AG08396 (cell line): Measurements from ENCODE around the gene NUPR1.
"Not testable (repeated sequence)": the region's sequence is repeated elsewhere in the genome, so short reads cannot be mapped to it uniquely, and the experiment has no call there.

Experiments used
- DNase-seq: peaks from one replicate; pipeline ENCODE4 v3.0.0; 2012; ENCODE audit warnings: low spot score, mixed read lengths

Gene NUPR1

GRCh38 chr16:28527100-28527785 lies 11.5 kb downstream of the NUPR1 start:
- not testable (repeated sequence) for DNase-seq

DNA sequence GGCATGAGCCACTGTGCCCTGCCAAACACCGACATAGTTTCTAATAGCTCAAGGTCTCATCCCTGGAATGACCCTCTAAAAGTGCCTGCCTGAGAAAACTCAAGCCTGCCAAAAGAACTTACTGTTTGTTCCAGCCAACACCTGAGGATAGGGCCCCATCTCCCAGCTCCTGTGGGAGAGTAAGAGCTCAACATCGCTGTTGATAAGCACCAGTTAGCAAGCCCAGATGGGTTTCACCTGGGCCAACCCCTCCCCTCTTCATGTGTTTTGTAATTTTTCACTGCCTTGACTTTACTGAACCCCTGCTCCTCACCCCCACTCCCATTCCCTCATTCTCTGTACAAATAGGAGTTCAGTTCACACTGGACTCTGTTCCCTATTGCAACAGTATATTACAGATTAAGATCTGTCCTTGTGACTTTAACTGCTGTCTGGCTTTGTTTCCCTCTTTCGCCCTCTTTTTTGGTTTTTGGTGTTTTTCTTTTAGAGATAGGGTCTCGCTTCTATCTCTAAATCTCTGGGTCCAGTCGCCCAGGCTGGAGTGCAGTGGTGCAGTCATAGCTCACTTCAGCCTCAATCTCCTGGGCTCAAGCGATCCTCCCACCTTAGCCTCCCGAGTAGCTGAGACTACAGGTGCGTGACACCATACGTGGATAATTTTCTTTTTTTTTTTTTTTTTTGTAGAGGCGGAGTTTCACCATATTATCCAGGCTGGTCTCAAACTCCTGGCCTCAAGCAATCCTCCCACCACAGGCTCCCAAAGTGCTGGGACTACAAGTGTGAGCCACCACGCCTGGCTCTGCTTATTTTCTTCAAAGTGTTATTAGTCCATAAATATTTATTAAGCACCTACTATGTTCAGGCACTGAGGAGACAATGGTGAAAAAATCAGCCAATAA lies 12.3 kb downstream of the NUPR1 start:
- DNase-seq = no peak

- no peak for DNase-seq
Observed at GRCh38 chr16:28524681-28525171, 14.0 kb downstream of the NUPR1 start.

- no peak for DNase-seq
Observed at GRCh38 chr16:28522792-28523191, 16.0 kb downstream of the NUPR1 start.

DNA sequence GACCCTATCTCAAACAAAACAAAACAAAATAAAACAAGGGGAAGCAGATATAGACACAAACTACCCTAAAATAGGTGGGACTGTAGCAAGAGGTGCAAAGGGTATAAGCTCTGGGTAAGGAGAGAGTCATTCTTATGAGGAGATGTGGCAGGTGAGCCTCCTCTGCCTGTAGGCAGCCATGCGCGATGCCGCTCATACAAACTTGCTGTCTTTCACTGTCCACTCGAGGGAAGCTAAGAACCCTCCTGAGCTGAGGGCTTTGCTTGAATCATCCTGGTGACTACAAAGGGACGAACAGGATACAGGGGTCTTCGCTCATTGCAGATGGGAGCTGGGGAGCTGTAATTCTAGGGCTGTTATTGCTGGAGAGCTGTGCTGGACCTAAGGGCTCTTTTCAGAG lies 17.3 kb downstream of the NUPR1 start:
- DNase-seq = no peak

DNA sequence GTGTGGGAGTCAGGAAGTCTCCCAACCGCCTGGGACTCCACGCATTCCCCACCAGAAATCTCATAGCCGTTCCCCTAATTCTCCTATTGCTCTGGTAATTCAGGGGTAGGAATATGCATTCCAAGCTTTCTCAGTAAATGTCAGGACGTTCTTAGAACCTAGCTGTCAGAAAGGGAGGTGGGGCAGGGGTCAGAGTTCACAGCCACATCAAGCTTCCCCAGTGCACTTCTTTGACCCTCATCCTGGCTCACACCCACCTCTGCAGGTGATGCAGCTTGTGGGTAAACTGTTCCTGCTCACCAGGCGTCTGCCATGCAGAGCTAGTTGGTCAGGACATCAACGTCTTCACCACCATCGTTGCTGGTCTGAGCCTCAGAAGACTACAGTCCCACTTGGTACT lies 18.1 kb downstream of the NUPR1 start:
- no peak for DNase-seq

DNA sequence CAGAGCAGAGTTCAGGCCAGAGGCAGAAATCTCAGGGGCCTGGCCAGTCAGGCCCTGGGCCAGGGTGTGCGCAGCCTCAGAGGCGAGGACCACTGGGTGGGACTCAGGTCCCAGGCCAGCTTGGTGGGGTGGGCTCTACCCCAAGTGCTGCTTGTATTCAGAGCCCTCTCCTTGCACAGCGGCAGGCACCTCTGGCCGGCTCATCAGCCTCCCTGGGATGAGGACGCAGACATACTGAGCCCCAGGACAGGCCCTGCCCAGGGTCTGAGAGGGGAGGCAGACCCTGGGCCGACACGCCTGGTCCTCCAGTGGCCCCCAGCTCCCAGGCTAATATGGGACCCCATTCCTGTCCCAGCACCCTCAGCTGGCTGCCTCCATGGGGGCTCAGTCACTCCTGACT lies 24.5 kb downstream of the NUPR1 start:
- DNase-seq = no peak

GRCh38 chr16:28513484-28514181 lies 25.1 kb downstream of the NUPR1 start:
- DNase-seq = no peak

DNA sequence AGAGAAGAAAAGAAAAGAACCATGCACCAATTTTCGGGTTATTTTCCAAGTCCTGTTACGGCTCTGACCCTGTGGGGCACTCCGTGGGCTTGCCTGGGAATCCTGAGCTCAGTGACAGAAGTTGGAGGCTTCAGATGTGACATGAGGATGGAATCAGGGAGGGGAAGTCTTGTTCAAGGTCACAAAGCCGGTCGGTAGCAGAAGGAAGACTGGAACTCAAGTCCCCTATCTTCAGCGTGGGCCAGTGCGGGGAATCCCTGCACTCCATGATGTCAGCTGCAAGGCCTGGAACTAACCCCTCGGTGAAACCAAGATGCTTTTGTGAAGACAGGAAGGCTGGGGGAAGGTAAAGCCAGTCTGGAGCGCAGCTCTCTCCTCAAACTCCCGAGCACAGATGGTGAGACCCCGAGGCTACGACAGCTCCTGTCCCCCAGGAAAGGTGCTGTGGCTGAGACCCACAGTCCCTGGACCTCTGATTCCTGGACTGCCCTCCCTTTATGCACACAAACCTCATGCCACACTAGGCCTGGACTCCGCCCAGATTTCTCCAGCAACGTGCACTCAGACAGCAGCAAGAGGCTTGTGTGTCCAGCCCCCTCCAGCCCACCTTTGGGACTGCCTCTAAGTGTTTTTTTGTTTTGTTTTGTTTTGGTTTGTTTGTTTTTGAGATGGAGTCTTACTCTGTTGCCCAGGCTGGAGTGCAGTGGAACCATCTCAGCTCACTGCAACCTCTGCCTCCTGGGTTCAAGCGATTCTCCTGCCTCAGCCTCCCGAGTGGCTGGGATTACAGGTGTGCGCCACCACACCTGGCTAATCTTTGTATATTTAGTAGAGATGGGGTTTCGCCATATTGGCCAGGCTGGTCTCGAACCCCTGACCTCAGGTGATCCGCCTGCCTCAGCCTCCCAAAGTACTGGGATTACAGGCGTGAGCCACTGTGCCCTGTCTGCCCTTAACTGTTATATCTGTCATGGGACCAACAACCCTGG lies 26.7 kb downstream of the NUPR1 start:
- DNase-seq = no peak

GRCh38 chr16:28511031-28511430 lies 27.7 kb downstream of the NUPR1 start:
- no peak for DNase-seq

GRCh38 chr16:28505489-28506137 lies 33.2 kb downstream of the NUPR1 start:
- DNase-seq = no peak

DNA sequence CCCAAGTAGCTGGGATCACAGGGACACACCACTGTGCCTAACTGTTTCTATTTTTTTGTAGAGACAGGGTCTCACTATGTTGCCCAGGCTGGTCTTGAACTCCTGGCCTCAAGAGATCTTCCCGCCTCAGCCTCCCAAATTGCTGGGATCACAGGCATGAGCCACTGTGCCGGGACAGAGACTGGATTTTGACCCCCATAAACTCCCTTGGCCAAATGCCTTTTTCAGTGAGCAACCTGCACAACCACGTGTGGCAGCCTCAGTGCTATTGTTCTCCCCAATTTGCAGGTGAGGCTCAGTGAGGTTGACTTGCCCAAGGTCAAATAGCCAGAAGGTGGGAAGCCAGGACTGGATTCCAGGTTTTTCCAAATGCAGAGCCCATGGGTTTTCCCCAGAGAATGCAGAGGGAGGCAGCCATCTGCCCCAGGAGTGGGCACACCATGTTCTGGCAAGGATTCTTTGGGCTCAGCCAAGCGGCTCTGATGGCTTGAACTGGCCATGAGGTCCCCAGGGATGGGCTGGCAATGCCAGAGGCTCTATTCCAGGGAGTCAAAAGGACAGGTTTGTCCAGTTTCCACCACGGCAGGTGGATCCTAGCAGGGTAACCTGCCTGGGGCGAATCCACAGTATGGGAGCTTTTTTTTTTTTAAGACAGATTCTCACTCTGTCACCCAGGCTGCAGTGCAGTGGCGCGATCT lies 33.9 kb downstream of the NUPR1 start:
- no peak for DNase-seq

- DNase-seq = no peak
Observed at GRCh38 chr16:28503470-28504259, 35.1 kb downstream of the NUPR1 start.

GRCh38 chr16:28502290-28502689 lies 36.5 kb downstream of the NUPR1 start:
- no peak for DNase-seq

- DNase-seq = no peak
Observed at GRCh38 chr16:28501258-28502232, 37.2 kb downstream of the NUPR1 start.

DNA sequence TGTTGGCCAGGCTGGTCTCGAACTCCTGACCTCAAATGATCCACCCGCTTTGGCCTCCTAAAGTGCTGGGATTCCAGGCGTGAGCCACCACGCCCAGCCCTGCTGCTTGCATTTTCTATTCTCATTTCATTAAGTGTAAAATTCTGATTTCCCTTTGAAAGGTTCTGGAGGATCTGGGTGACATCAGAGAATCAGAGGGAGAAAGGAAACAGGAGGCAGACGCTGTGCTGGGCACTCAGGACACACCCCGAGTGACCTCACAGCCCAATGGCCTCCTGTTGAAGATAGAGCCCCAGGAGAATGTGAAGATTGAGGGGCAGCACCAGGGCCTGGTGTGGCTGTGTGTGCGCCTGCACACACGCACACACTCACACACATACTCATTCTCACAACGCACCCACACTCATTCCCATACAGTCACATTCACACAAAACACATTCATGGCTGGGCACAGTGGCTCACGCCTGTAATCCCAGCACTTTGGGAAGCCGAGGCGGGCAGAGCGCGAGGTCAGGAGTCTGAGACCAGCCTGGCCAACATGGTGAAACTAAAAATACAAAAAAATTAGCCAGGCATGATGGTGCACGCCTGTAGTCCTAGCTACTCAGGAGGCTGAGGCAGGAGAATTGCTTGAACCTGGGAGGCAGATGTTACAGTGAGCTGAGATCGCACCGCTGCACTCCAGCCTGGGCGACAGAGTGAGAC lies 38.1 kb downstream of the NUPR1 start:
- not testable (repeated sequence) for DNase-seq

DNA sequence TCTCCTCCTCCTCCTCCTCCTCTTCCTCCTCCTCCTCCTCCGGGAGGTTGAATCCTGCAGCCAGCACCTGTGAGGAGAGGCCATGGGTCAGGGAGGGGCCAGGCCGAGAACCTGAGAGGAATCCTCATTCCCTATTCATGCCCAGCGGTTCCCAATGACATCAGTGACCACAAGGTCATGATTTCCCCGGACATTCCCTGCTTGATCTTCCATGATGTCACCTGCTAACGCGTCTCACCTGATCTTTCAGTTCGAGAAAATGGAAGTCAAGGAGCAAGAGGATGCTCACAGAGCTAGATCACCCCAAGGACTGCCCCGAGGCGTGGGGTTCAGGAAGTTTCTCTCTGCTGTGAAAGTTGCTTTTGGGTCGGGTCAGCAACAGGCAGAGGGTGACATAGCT lies 38.9 kb downstream of the NUPR1 start:
- DNase-seq = no peak
